Uterus (tissue), 2 donors: Measurements from ENCODE around the gene SLC35F1.

ENCODE experiments used
- POLR2A ChIP-seq, 2 donors: fragments of 450-650 bp; IDR thresholded peaks; one replicate each; pipeline ENCODE4 v1.6.1; 2016; ENCODE audit warnings: antibody characterized with exemption in 2 of 2, mild to moderate bottlenecking in 1 of 2, moderate library complexity in 1 of 2
- TF ChIP-seq, protein P1 (sequence below), 4 experiments: fragments of 200-600 bp in 2 of 4; fragments of 450-650 bp in 2 of 4; sonication (generic) in 2 of 4; IDR thresholded peaks; one replicate each; pipeline ENCODE4 v1.5.1; 2016 to 2019; ENCODE audit warnings: antibody characterized with exemption in 4 of 4, mild to moderate bottlenecking in 2 of 4, moderate library complexity in 1 of 4

DNA sequence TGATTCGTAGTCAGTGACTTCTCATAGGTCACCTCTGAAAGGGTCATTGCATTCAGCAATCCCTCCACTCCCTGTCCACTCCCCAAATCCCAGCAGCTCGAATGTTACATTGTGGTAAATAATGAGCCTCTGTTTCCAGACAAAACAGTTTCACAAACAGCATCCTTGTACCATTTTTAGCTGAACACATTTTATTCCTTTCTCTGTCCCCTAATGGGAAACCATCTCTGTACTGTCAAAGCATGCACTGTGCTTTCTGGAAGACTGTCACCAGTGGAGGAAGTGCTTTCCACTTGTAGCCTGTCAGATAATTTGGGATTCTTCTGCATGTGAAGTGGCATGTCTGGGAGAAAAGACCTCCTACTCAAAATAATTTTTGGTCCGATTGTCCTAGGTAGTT, 82.0 kb downstream of the SLC35F1 start:
- TF ChIP-seq, protein P1, sequence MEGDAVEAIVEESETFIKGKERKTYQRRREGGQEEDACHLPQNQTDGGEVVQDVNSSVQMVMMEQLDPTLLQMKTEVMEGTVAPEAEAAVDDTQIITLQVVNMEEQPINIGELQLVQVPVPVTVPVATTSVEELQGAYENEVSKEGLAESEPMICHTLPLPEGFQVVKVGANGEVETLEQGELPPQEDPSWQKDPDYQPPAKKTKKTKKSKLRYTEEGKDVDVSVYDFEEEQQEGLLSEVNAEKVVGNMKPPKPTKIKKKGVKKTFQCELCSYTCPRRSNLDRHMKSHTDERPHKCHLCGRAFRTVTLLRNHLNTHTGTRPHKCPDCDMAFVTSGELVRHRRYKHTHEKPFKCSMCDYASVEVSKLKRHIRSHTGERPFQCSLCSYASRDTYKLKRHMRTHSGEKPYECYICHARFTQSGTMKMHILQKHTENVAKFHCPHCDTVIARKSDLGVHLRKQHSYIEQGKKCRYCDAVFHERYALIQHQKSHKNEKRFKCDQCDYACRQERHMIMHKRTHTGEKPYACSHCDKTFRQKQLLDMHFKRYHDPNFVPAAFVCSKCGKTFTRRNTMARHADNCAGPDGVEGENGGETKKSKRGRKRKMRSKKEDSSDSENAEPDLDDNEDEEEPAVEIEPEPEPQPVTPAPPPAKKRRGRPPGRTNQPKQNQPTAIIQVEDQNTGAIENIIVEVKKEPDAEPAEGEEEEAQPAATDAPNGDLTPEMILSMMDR (IDR thresholded peaks at IDR 0.05) = no peak
- TF ChIP-seq POLR2A (IDR thresholded peaks at IDR 0.05) = no peak
